DND-41 (cell line): ENCODE data around the gene PAXIP1.
"Not testable (repeated sequence)": the region's sequence is repeated elsewhere in the genome, so short reads cannot be mapped to it uniquely, and the experiment has no call there.

ENCODE experiments used
- ATAC-seq: fragments of 200-7000 bp; cut with Tn5 transposase; 3 replicates; pipeline ENCODE4 v1.9.1; 2021; ENCODE audit warnings: low read depth; ENCODE audit not compliant: insufficient read depth
- DNase-seq: peaks from one replicate; pipeline ENCODE4 v3.0.0-alpha.2; 2020
- H2AFZ ChIP-seq: 2 replicates; pipeline ENCODE4 v1.6.0; 2012; ENCODE audit warnings: low read depth, low read length
- H3K27ac ChIP-seq: 2 replicates; pipeline ENCODE4 v1.5.1; 2012; ENCODE audit warnings: low read length, inconsistent platforms
- H3K27me3 ChIP-seq: fragments of 200-600 bp; sonication (generic); 2 replicates; pipeline ENCODE4 v1.6.0; 2012; ENCODE audit warnings: low read length, mild to moderate bottlenecking, inconsistent platforms; ENCODE audit not compliant: insufficient read depth, poor library complexity
- H3K36me3 ChIP-seq: 2 replicates; pipeline ENCODE4 v1.5.1; 2012; ENCODE audit warnings: low read length, inconsistent platforms; ENCODE audit not compliant: insufficient read depth
- H3K4me1 ChIP-seq: 2 replicates; pipeline ENCODE4 v1.5.1; 2012; ENCODE audit warnings: mild to moderate bottlenecking, low read length; ENCODE audit not compliant: insufficient read depth
- H3K4me2 ChIP-seq: 2 replicates; pipeline ENCODE4 v1.6.0; 2012; ENCODE audit warnings: mild to moderate bottlenecking, moderate library complexity, low read length, inconsistent platforms; ENCODE audit not compliant: insufficient read depth
- H3K4me3 ChIP-seq, 2 experiments: fragments of 200-600 bp in 1 of 2; shearing (Covaris generic) in 1 of 2; 2 replicates each; pipeline ENCODE4 v1.5.1; 2012 to 2016; ENCODE audit warnings: inconsistent platforms in 2 of 2, low read length in 2 of 2, mild to moderate bottlenecking in 2 of 2, low read depth in 1 of 2, moderate library complexity in 1 of 2
- H3K79me2 ChIP-seq: 2 replicates; pipeline ENCODE4 v1.6.0; 2012; ENCODE audit warnings: low read length, inconsistent platforms; ENCODE audit not compliant: insufficient read depth
- H3K9ac ChIP-seq: 2 replicates; pipeline ENCODE4 v1.6.0; 2012; ENCODE audit warnings: low read depth, mild to moderate bottlenecking, inconsistent platforms, low read length, moderate library complexity
- H3K9me3 ChIP-seq: 2 replicates; pipeline ENCODE4 v1.5.1; 2012; ENCODE audit warnings: low read length, moderate library complexity, mild to moderate bottlenecking, inconsistent platforms; ENCODE audit not compliant: insufficient read depth, severe bottlenecking
- H4K20me1 ChIP-seq: 2 replicates; pipeline ENCODE4 v1.6.0; 2012; ENCODE audit warnings: low read length; ENCODE audit not compliant: insufficient read depth
- CTCF ChIP-seq: IDR thresholded peaks from 2 replicates; pipeline ENCODE4 v1.5.1; 2012; ENCODE audit warnings: borderline replicate concordance, low read length, moderate library complexity, mild to moderate bottlenecking; ENCODE audit not compliant: poor library complexity, severe bottlenecking; ENCODE audit errors: extremely low read depth
- EZH2 ChIP-seq: IDR thresholded peaks from 3 replicates; pipeline ENCODE4 v1.6.1; 2012; ENCODE audit warnings: borderline replicate concordance, low read depth, mild to moderate bottlenecking, moderate library complexity, low read length, inconsistent platforms; ENCODE audit not compliant: severe bottlenecking

The PAXIP1 gene

GRCh38 chr7:155043756-155044155, 40.8 kb upstream of the PAXIP1 start:
- no peak overlapping the region for H2AFZ ChIP-seq
- no peak overlapping the region for H3K4me2 ChIP-seq
- DNase-seq = no peak

GRCh38 chr7:155038335-155038734, 35.4 kb upstream of the PAXIP1 start:
- Histone ChIP-seq H4K20me1 (no peaks in the 10 kb centered on the region), H3K27me3 (no peaks in the 10 kb centered on the region), H3K36me3 (no peaks in the 10 kb centered on the region), H3K4me3 (no peak overlapping the region), H3K9ac (no peak overlapping the region), H3K9me3 (no peaks in the 10 kb centered on the region), H2AFZ (no peak overlapping the region), H3K79me2 (no peaks in the 10 kb centered on the region), H3K4me2 (no peak overlapping the region), H3K4me1 (no peaks in the 10 kb centered on the region), H3K27ac (no peak overlapping the region)
- DNase-seq (no peak), ATAC-seq (no peak)
- TF ChIP-seq EZH2 (no peak), CTCF (no peak)

More at GRCh38 chr7:155043756-155044155, 40.8 kb upstream of the PAXIP1 start:
- Histone ChIP-seq H3K79me2 (no peaks in the 10 kb centered on the region), H3K4me1 (no peaks in the 10 kb centered on the region), H3K27me3 (no peaks in the 10 kb centered on the region), H3K9me3 (no peaks in the 10 kb centered on the region), H4K20me1 (no peaks in the 10 kb centered on the region), H3K36me3 (no peaks in the 10 kb centered on the region), H3K27ac (no peak overlapping the region), H3K9ac (no peak overlapping the region), H3K4me3 (no peak overlapping the region)
- TF ChIP-seq CTCF (no peak), EZH2 (no peak)
- no peak for ATAC-seq

- H4K20me1 ChIP-seq, H3K36me3 ChIP-seq, H3K4me3 ChIP-seq, DNase-seq, H3K27me3 ChIP-seq, H3K9me3 ChIP-seq, H3K9ac ChIP-seq, H3K4me2 ChIP-seq, H3K4me1 ChIP-seq, H3K79me2 ChIP-seq, H2AFZ ChIP-seq, H3K27ac ChIP-seq, ATAC-seq: not testable (repeated sequence)
Measured at GRCh38 chr7:155034495-155034894, 31.6 kb upstream of the PAXIP1 start.

- DNase-seq (no peak), ATAC-seq (no peak)
- Histone ChIP-seq H3K9ac (no peak overlapping the region), H3K4me2 (no peak overlapping the region), H4K20me1 (no peaks in the 10 kb centered on the region), H3K4me1 (no peaks in the 10 kb centered on the region), H3K27ac (no peak overlapping the region), H3K4me3 (no peak overlapping the region), H3K36me3 (no peaks in the 10 kb centered on the region), H2AFZ (no peak overlapping the region), H3K9me3 (no peaks in the 10 kb centered on the region), H3K79me2 (no peaks in the 10 kb centered on the region), H3K27me3 (no peaks in the 10 kb centered on the region)
- TF ChIP-seq CTCF = no peak
- no peak for TF ChIP-seq EZH2
Measured at GRCh38 chr7:155032978-155033377, 30.1 kb upstream of the PAXIP1 start.
